Measurements from ENCODE around the gene C1orf210.

C1orf210 gene

DNA sequence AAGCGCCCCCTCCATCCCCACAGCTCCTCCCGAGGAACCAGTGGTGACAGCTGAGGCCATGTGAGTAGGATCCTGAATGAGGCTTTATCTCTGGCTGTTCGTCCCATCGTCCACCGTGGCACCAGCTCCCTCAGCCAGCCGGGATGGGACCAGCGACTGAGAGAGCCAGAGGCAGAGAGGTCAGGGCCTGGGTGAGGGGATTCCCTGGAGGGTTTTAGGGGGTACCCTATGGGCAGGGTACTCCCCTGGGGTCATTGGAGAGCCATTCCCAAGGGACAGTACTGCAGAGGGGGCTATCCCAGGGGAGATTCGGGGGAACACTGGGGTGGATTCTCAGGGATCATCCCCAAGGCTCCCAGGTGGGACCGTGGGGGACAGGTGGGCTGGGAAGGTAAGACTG lies 13.2 kb downstream of the C1orf210 start:
- no peak for DNase-seq

DNA sequence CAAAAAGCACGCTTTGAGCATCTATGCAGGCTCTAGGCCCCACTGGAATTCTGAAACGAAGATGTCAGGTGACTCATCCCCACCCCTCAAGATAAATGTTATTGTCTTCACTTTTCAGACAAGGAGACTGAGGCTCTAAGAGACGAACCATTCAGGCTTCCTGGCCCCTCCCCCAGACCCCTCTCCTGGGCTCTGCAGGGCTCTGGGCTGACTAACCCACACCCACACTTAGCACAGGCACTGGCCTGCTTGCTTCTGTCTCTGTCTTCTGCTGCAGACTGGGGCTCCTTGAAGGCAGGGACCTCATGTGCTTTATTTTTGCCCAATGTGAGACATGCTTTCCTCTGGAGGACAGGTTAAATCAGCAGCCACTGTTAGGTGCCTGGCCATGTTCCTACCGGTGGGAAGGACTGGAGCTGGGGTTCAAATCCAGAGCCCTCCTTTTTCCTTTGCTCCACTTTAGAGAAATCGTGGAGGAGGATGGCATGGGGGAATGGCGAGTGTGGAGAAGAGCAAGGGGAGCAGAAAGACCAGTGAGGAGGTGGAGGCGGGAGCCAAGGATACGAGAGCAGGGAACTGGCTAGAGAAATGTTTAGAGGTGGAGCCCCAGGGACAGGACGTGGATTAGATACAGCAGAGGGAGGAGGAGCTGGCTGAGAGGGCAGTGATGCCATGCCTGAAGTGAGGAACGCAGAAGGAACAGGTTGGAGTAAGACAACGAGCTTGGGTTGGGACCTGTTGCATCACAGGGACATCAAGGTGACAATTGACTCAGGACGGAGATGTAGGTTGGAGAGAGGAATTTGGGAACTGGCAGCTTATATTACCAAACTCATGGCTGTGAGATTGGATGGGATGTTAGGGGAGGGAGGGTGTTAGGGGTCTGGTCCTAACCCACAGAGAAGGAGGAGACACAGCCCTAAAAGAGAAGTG lies 13.9 kb downstream of the C1orf210 start:
- no peak for DNase-seq

- no peak for DNase-seq
Observed at GRCh38 chr1:43270421-43271095, 14.8 kb downstream of the C1orf210 start.

- DNase-seq = no peak
Observed at GRCh38 chr1:43269627-43270375, 15.6 kb downstream of the C1orf210 start, which contains the start of gene TMEM125. Gene TMEM125 (plus strand): TSS chr1:43269983. CDS start chr1:43272723, 2,740 bp downstream.

DNA sequence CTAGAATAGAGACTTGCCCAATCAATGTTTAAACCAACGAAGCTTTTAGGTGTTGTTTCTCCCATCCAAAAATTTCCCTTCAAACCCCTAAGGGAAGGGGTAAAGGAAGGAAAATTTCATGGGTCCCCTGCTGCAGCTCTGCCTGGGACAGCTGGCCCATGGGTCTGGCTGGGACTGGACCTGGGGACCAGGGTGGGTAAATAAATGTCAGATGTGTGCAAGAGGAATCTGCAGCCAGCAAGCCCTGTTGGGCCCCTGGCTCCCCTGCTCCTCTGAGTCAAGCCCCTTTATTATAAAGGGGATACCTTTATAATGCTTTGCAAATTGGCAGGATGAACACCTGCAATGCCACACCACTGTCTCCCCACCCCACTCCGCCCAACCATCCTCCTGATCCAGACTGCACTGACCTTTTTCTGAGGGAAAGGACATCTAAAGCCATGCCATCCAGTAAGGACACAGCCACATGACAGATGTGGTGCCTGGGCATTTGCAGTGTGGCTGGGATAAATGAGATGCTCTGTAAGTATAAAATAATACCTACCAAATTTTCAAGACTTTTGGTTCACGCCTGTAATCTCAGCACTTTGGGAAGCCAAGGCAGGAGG lies 17.5 kb downstream of the C1orf210 start:
- DNase-seq = no peak

GRCh38 chr1:43267291-43267805 lies 18.0 kb downstream of the C1orf210 start:
- no peak for DNase-seq

- no peak for DNase-seq
Observed at GRCh38 chr1:43266881-43267280, 18.5 kb downstream of the C1orf210 start.

DNA sequence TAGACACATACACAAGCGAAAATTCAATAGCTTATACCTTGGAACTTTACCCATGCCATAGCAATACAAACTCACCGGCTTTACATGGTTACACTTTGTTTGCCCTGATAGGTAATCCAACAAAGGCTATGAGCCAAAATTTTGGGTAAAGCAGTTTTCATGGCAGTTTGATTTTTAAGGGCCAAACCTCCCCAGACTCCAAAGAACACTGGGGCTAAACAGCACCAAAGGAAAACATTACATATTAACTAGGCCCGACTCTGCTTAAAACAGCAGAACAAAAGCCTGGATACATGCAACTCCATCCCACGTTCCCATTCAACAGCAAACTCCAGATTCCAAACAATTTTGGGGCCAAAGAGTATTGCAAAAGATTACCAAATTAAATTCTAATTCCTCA lies 19.9 kb downstream of the C1orf210 start:
- no peak for DNase-seq

DNA sequence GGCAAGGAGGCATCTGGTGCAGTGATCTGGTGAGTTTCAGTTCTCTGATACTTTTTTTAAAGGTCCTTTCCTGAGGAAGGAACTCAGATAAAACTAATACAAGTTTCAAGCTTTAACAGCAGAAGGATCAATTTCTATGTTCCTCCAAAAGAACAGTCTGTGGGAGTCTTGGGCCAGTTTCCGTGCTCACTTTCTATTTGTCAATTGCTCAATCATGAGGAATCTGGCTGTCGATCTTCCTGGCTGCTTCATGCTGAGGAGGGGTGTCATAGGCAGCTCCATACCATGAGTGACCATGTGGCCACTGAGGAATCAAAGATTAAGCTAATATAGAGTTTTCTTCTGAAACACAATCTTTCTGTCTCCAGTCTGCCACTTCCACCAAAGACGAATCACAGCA lies 27.0 kb downstream of the C1orf210 start:
- DNase-seq = no peak

GRCh38 chr1:43256675-43257570 lies 28.5 kb downstream of the C1orf210 start:
- DNase-seq = no peak

GRCh38 chr1:43255438-43256210 lies 29.8 kb downstream of the C1orf210 start:
- no peak for DNase-seq

DNA sequence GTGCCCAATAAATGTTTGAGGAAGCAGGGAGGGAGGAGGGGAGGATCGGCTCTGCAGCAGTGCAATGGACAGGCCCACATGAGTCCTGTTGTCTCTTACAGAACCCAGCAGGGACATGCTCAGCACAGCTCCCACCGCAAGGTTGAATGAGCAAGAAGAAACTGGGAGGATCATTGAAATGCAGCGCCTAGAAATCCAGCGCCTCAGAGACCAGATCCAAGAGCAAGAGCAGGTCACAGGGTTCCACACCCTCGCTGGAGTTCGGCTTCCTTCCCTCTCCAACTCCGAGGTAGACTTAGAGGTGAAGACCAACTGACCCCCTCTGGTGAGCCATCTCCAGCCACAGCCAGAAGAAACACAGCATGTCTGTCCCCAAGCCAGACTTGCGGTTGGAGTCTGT lies 31.5 kb downstream of the C1orf210 start:
- DNase-seq = no peak

- DNase-seq = no peak
Observed at GRCh38 chr1:43253173-43253572, 32.2 kb downstream of the C1orf210 start.

DNA sequence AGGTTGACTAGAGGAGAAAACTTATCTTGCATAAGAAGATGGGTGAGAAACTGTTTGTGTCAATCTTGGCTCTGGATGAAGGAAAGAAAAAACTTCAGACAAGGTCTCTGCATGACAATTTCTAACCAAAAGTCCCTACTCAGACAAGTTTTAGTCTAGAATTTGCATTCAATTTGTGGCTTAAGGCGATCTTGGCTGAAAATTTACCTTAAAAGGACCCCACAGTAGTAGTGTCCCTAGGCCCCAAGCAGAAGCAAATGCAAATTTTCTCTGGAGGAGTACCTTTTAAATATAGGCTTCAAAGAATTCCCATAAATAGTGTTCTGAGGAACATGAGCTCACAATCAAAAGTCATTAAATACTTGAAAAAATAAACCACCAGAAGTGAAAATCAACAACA lies 33.2 kb downstream of the C1orf210 start:
- DNase-seq = no peak

- DNase-seq = no peak
Observed at GRCh38 chr1:43251024-43251423, 34.4 kb downstream of the C1orf210 start.

DNA sequence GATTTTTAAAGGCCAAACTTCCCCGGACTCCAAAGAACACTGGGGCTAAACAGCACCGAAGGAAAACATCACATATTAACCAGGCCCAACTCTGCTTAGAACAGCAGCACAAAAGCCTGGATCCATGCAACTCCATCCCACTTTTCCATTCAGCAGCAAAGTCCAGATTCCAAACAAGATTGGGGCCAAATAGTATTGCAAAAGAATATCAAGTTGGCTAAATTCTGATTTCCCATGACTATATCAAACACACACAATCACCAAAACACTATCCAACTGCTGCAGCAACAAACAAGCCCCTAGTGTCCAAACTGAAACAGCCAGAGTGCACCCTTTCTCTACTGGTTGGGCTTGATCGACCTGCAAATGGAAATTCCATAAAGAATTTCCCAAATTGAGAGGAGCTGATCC lies 35.0 kb downstream of the C1orf210 start:
- DNase-seq = no peak

GRCh38 chr1:43247256-43247921 lies 38.0 kb downstream of the C1orf210 start:
- DNase-seq = no peak

DNA sequence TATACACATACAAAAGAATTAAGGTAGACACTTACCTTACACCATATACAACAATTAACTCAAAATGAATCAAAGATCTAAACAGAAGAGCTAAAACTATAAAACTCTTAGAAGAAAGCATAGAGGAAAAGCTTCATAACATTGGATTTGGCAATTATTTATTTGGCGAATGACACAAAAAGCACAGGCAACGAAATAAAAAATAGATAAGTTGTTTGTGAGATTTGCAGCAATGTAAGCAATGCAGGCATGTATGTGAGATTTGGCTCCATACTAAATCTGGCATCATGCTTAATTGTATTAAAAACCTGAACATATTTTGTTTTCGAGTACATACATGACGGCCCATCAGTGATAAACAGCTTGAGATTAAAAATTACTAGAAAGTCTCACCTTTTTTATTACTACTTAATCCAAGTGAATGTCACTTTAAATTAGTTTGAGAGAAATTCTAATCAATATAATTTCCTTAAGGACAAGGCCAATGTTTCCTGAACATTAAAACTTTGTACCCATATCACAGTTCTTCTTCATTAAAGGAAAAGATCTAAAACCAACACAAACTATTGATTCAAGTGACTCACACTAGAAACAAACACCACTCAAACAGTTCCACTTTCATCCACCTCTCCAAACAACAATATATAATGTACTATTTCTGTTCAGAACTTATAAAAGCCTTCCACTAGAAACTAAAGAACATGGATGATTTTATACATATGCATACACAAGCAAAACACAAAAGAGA lies 38.7 kb downstream of the C1orf210 start:
- DNase-seq = no peak

- no peak for DNase-seq
Observed at GRCh38 chr1:43243299-43243698, 42.1 kb downstream of the C1orf210 start.

Measured in NCI-H1048 (cell line).